ENCODE results near the gene FAIM2. TPM values are rescaled to one million over a fixed set of nuclear protein-coding genes. Genes with fewer than 3 reads are reported as not detected.

The FAIM2 gene
- total RNA-seq, 1 experiment from 2014 or later: 0.49 TPM

GRCh38 chr12:49932533-49933130, 28.9 kb upstream of the FAIM2 start:
- no peak overlapping the region for H3K27ac ChIP-seq (ENCODE audit: low read length)

GRCh38 chr12:49932023-49932422, 28.3 kb upstream of the FAIM2 start:
- Histone ChIP-seq H3K27me3 (ENCODE audit: control insufficient read depth, insufficient read depth, low read length) (no peaks in the 10 kb centered on the region), H3K27ac (ENCODE audit: low read length) (no peak overlapping the region; the same call in 1 of the 2 replicates), H3K9me3 (ENCODE audit: control insufficient read depth, insufficient read depth, low read depth, low read length) (no peaks in the 10 kb centered on the region), H3K4me1 (ENCODE audit: control insufficient read depth, insufficient read depth, low read length) (no peaks in the 10 kb centered on the region), H3K4me3 (ENCODE audit: low read depth in 2 of 2, low read length in 2 of 2) (no peak overlapping the region), H3K36me3 (ENCODE audit: control insufficient read depth, insufficient read depth, low read length) (no peaks in the 10 kb centered on the region)
- no TSS peak for BruUV-seq (replicated peaks)
- POLR2A ChIA-PET: no interaction called here
- CTCF ChIA-PET: no interaction called here
- no peak for TF ChIP-seq SIN3A (IDR thresholded peaks at IDR 0.05; ENCODE audit: borderline replicate concordance, insufficient read depth, low read depth, low read length)
- TF ChIP-seq, protein P1, sequence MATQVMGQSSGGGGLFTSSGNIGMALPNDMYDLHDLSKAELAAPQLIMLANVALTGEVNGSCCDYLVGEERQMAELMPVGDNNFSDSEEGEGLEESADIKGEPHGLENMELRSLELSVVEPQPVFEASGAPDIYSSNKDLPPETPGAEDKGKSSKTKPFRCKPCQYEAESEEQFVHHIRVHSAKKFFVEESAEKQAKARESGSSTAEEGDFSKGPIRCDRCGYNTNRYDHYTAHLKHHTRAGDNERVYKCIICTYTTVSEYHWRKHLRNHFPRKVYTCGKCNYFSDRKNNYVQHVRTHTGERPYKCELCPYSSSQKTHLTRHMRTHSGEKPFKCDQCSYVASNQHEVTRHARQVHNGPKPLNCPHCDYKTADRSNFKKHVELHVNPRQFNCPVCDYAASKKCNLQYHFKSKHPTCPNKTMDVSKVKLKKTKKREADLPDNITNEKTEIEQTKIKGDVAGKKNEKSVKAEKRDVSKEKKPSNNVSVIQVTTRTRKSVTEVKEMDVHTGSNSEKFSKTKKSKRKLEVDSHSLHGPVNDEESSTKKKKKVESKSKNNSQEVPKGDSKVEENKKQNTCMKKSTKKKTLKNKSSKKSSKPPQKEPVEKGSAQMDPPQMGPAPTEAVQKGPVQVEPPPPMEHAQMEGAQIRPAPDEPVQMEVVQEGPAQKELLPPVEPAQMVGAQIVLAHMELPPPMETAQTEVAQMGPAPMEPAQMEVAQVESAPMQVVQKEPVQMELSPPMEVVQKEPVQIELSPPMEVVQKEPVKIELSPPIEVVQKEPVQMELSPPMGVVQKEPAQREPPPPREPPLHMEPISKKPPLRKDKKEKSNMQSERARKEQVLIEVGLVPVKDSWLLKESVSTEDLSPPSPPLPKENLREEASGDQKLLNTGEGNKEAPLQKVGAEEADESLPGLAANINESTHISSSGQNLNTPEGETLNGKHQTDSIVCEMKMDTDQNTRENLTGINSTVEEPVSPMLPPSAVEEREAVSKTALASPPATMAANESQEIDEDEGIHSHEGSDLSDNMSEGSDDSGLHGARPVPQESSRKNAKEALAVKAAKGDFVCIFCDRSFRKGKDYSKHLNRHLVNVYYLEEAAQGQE (IDR thresholded peaks at IDR 0.05; ENCODE audit: insufficient read depth in 1 of 2, low read depth in 2 of 2, low read length in 1 of 2): no peak
- ATAC-seq (no peak), DNase-seq (ENCODE audit: low read depth, low spot score) (no peak)
- in situ Hi-C loops (cut with HindIII; ENCODE audit: low pct_unique_long_range_greater_than_20kb, low sequenced_read_pairs) (no loop called here), intact Hi-C loops (cut with micrococcal nuclease; ENCODE audit: unreplicated experiment) (no loop called here)

More at GRCh38 chr12:49932533-49933130, 28.9 kb upstream of the FAIM2 start:
- no peak overlapping the region for H3K4me3 ChIP-seq (ENCODE audit: low read depth in 2 of 2, low read length in 2 of 2)
- no peaks in the 10 kb centered on the region for H3K27me3 ChIP-seq (ENCODE audit: control insufficient read depth, insufficient read depth, low read length)
- POLR2A ChIA-PET: no interaction called here
- no peak for DNase-seq (ENCODE audit: low read depth, low spot score)
- TF ChIP-seq, protein P1 (IDR thresholded peaks at IDR 0.05; ENCODE audit: insufficient read depth in 1 of 2, low read depth in 2 of 2, low read length in 1 of 2): no peak
- TF ChIP-seq TCF7L2 (IDR thresholded peaks at IDR 0.05; ENCODE audit: low read depth, low read length) (no peak), POLR2AphosphoS5 (IDR thresholded peaks at IDR 0.05; ENCODE audit: low read depth, low read length) (no peak), SIN3A (IDR thresholded peaks at IDR 0.05; ENCODE audit: borderline replicate concordance, insufficient read depth, low read depth, low read length) (no peak), CTCF (IDR thresholded peaks at IDR 0.05) (no peak)
- intact Hi-C loops (cut with micrococcal nuclease; ENCODE audit: unreplicated experiment): no loop called here
- in situ Hi-C loops (cut with HindIII; ENCODE audit: low pct_unique_long_range_greater_than_20kb, low sequenced_read_pairs): no loop called here
- no TSS peak for BruUV-seq (replicated peaks)
- no peaks in the 10 kb centered on the region for H3K4me1 ChIP-seq (ENCODE audit: control insufficient read depth, insufficient read depth, low read length)
- CTCF ChIA-PET: interaction anchor here (0.6 kb wide), 1 partner anchor 309 kb away, joined by 3 read pairs; the partner anchor contains the start of gene PRPF40B
- no peaks in the 10 kb centered on the region for H3K36me3 ChIP-seq (ENCODE audit: control insufficient read depth, insufficient read depth, low read length)
- no peak for ATAC-seq
- no peaks in the 10 kb centered on the region for H3K9me3 ChIP-seq (ENCODE audit: control insufficient read depth, insufficient read depth, low read depth, low read length)

Measured in Panc1 (cell line).